ENCODE results near the gene SPATA1. TPM values are rescaled to one million over a fixed set of nuclear protein-coding genes. Genes with fewer than 3 reads are reported as not detected.

Gene SPATA1
- total and polyA plus RNA-seq, 9 of the 15 experiments (the other 6 are each of a cell fraction or from before 2014, with no cell fraction given), result 0.79 to 2.9 (median 1.5) TPM

DNA sequence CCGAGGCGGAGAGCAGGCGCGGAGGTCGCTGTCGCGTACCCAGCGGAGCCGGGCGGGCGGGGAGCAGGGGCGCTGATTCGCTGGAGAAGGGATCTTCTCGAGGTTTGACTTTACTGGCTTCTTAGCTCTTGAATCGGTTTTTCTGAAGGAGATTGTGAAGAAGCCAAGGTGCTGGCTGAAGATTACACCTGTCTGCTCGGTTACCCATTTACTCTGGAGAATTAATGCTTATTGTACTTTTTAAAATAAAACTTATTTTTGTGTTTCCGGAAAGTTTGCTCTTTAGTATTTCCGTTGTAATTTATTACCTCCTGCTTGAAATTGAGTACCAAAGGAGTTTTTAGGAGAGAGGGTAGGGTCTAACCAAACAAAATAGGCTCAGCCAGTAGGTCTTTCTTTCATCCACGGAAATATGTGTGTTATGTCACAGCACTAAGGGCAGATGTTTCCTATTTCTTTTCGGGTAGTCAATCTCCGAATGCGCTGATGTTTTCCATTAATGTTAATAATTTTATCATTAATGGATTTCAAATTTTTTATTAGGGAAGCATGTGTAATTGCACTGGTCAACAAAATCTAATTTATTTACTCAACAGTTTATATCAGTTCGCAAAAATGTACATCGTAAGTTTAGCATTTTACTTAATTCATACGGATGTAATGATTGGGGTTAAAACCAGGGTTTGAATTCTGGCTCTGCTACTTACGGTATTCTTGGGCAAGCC lies 705 bp downstream of the SPATA1 start (continued):
- TF ChIP-seq FOXM1 (IDR thresholded peaks at IDR 0.05; ENCODE audit: low read depth) (peak; percentile 18; the same call in 1 of the 2 replicates), FOXM1 (CRISPR knock-in tag; IDR thresholded peaks at IDR 0.05; ENCODE audit: low read depth) (no peak), FOXA3 (CRISPR knock-in tag; conservative IDR thresholded peaks at IDR 0.05 in 1 of 2, IDR thresholded peaks at IDR 0.05 in 1 of 2) (no peak), MYBL2 (IDR thresholded peaks at IDR 0.05; ENCODE audit: low read depth) (peak; percentile 59), MYBL2 (CRISPR knock-in tag; IDR thresholded peaks at IDR 0.05; ENCODE audit: borderline replicate concordance) (no peak), RUNX1 (IDR thresholded peaks at IDR 0.05; ENCODE audit: low read depth) (no peak), CC2D1A (IDR thresholded peaks at IDR 0.05) (peak; percentile 100), ZNF766 (CRISPR knock-in tag; conservative IDR thresholded peaks at IDR 0.05) (0 out of 2 replicates have a peak, but pooled peaks have one; percentile 6), CCNT2 (IDR thresholded peaks at IDR 0.05; ENCODE audit: borderline replicate concordance, extremely low read depth, insufficient read length, low read depth, low read length) (peak; percentile 87), NR2C2 (CRISPR knock-in tag; IDR thresholded peaks at IDR 0.05) (no peak), NR2C2 (tag; IDR thresholded peaks at IDR 0.05) (peak; percentile 76; the same call in 1 of the 2 replicates), SREBF2 (CRISPR knock-in tag; IDR thresholded peaks at IDR 0.05) (no peak)
- TF ChIP-seq, protein P1, sequence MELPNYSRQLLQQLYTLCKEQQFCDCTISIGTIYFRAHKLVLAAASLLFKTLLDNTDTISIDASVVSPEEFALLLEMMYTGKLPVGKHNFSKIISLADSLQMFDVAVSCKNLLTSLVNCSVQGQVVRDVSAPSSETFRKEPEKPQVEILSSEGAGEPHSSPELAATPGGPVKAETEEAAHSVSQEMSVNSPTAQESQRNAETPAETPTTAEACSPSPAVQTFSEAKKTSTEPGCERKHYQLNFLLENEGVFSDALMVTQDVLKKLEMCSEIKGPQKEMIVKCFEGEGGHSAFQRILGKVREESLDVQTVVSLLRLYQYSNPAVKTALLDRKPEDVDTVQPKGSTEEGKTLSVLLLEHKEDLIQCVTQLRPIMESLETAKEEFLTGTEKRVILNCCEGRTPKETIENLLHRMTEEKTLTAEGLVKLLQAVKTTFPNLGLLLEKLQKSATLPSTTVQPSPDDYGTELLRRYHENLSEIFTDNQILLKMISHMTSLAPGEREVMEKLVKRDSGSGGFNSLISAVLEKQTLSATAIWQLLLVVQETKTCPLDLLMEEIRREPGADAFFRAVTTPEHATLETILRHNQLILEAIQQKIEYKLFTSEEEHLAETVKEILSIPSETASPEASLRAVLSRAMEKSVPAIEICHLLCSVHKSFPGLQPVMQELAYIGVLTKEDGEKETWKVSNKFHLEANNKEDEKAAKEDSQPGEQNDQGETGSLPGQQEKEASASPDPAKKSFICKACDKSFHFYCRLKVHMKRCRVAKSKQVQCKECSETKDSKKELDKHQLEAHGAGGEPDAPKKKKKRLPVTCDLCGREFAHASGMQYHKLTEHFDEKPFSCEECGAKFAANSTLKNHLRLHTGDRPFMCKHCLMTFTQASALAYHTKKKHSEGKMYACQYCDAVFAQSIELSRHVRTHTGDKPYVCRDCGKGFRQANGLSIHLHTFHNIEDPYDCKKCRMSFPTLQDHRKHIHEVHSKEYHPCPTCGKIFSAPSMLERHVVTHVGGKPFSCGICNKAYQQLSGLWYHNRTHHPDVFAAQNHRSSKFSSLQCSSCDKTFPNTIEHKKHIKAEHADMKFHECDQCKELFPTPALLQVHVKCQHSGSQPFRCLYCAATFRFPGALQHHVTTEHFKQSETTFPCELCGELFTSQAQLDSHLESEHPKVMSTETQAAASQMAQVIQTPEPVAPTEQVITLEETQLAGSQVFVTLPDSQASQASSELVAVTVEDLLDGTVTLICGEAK (IDR thresholded peaks at IDR 0.05), result peak; percentile 56
- TF ChIP-seq, protein P1 (CRISPR knock-in tag; IDR thresholded peaks at IDR 0.05), result no peak
- TF ChIP-seq, protein P2, sequence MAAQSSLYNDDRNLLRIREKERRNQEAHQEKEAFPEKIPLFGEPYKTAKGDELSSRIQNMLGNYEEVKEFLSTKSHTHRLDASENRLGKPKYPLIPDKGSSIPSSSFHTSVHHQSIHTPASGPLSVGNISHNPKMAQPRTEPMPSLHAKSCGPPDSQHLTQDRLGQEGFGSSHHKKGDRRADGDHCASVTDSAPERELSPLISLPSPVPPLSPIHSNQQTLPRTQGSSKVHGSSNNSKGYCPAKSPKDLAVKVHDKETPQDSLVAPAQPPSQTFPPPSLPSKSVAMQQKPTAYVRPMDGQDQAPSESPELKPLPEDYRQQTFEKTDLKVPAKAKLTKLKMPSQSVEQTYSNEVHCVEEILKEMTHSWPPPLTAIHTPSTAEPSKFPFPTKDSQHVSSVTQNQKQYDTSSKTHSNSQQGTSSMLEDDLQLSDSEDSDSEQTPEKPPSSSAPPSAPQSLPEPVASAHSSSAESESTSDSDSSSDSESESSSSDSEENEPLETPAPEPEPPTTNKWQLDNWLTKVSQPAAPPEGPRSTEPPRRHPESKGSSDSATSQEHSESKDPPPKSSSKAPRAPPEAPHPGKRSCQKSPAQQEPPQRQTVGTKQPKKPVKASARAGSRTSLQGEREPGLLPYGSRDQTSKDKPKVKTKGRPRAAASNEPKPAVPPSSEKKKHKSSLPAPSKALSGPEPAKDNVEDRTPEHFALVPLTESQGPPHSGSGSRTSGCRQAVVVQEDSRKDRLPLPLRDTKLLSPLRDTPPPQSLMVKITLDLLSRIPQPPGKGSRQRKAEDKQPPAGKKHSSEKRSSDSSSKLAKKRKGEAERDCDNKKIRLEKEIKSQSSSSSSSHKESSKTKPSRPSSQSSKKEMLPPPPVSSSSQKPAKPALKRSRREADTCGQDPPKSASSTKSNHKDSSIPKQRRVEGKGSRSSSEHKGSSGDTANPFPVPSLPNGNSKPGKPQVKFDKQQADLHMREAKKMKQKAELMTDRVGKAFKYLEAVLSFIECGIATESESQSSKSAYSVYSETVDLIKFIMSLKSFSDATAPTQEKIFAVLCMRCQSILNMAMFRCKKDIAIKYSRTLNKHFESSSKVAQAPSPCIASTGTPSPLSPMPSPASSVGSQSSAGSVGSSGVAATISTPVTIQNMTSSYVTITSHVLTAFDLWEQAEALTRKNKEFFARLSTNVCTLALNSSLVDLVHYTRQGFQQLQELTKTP (IDR thresholded peaks at IDR 0.05; ENCODE audit: low read depth in 1 of 2, partially characterized antibody in 2 of 2), result no peak
